GM21717 (cell line): Measurements from ENCODE around the gene GULP1.
"Not testable (repeated sequence)": the region's sequence is repeated elsewhere in the genome, so short reads cannot be mapped to it uniquely, and the experiment has no call there.

Source experiments
- ATAC-seq: cut with Tn5 transposase; IDR thresholded peaks from one replicate; pipeline ENCODE4 v1.9.1; 2021; ENCODE audit warnings: mild to moderate bottlenecking, moderate library complexity; ENCODE audit not compliant: unreplicated experiment

Gene GULP1

GRCh38 chr2:188588235-188588634, 296.6 kb downstream of the GULP1 start:
- no peak for ATAC-seq

GRCh38 chr2:188596054-188596453, 304.4 kb downstream of the GULP1 start:
- ATAC-seq = no peak

- no peak for ATAC-seq
Measured at GRCh38 chr2:188598551-188598950, 306.9 kb downstream of the GULP1 start.

- no peak for ATAC-seq
Measured at GRCh38 chr2:188599140-188599539, 307.5 kb downstream of the GULP1 start.

- no peak for ATAC-seq
Measured at GRCh38 chr2:188600536-188601210, 309.0 kb downstream of the GULP1 start.

GRCh38 chr2:188601391-188601790, 309.7 kb downstream of the GULP1 start:
- ATAC-seq = no peak

- ATAC-seq = no peak
Measured at GRCh38 chr2:188601927-188602326, 310.3 kb downstream of the GULP1 start.

- ATAC-seq = no peak
Measured at GRCh38 chr2:188604579-188604978, 312.9 kb downstream of the GULP1 start.

GRCh38 chr2:188605609-188606584, 314.2 kb downstream of the GULP1 start:
- not testable (repeated sequence) for ATAC-seq

- not testable (repeated sequence) for ATAC-seq
Measured at GRCh38 chr2:188606596-188606995, 314.9 kb downstream of the GULP1 start.

GRCh38 chr2:188607501-188607900, 315.8 kb downstream of the GULP1 start:
- ATAC-seq = no peak

GRCh38 chr2:188609321-188610049, 317.8 kb downstream of the GULP1 start:
- ATAC-seq = no peak

GRCh38 chr2:188610050-188610444, 318.4 kb downstream of the GULP1 start:
- no peak for ATAC-seq

- no peak for ATAC-seq
Measured at GRCh38 chr2:188610827-188611226, 319.2 kb downstream of the GULP1 start.

GRCh38 chr2:188619146-188619545, 327.5 kb downstream of the GULP1 start:
- no peak for ATAC-seq

- no peak for ATAC-seq
Measured at GRCh38 chr2:188620916-188621315, 329.2 kb downstream of the GULP1 start.

GRCh38 chr2:188622601-188623260, 331.1 kb downstream of the GULP1 start:
- ATAC-seq = no peak

- no peak for ATAC-seq
Measured at GRCh38 chr2:188623995-188624643, 332.4 kb downstream of the GULP1 start.

- no peak for ATAC-seq
Measured at GRCh38 chr2:188627471-188627870, 335.8 kb downstream of the GULP1 start.
